ENCODE data around the gene TRIM34. TPM values are rescaled to one million over a fixed set of nuclear protein-coding genes. Genes with fewer than 3 reads are reported as not detected.
"Not testable (repeated sequence)": the region's sequence is repeated elsewhere in the genome, so short reads cannot be mapped to it uniquely, and the experiment has no call there.

TRIM34 gene
- total RNA-seq, 8 experiments from 2014 or later, result 0.16 to 9.7 (median 2.2) TPM

DNA sequence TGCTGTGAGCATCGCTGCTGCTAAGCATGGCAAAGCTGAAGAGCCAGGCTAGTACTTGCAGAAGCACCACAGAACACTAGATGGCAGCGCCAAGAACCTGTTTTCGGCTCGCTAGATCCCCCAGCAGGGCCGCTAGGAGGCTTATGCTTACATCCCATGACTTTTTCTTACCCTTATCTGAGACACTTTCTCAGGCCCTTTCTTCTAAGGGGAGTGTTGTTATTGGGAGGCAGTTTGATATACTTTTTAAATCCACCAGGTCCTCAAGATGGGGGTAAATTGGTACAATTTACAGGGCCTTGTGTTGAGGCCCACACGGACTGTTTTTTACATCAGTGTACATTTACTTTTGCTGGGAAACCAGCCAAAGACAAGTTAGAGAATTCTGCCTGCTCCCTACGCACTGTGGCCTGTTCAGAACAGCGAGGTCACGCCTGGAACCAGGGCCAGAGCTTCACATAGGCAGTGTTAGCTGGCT lies 24.4 kb upstream of the TRIM34 start:
- H3K4me1 ChIP-seq (replicated peaks in 1 of 2), result peaks cover 0 to 3% of the 10 kb centered on the region in 2 donors
- H3K27ac ChIP-seq, result no peak overlapping the region
- in situ Hi-C loops (cut with MboI; ENCODE audit: low pct_unique_long_range_greater_than_20kb in 2 of 9, low sequenced_read_pairs in 9 of 9, unreplicated experiment in 9 of 9), result no loop called here
- ATAC-seq (replicated peaks in 6 of 8), result peak in 6 of 8 experiments; percentile 49 to 89 (median 68)
- no peak overlapping the region for H3K4me3 ChIP-seq
- 21 to 92% (median 60%) methylated on average over 1 to 8 of the region's 9 CpGs; no CpG with 5 or more reads in 1 of the 10 experiments for WGBS, 10 experiments

GRCh38 chr11:5602791-5603190 lies 22.0 kb upstream of the TRIM34 start:
- H3K27ac ChIP-seq; H3K4me1 ChIP-seq (replicated peaks in 1 of 2); H3K4me3 ChIP-seq; in situ Hi-C loops (cut with MboI; ENCODE audit: low pct_unique_long_range_greater_than_20kb in 2 of 9, low sequenced_read_pairs in 9 of 9, unreplicated experiment in 9 of 9): not testable (repeated sequence)
- peak in 2 of 8 experiments; percentile 33 to 44 for ATAC-seq (replicated peaks in 6 of 8)
- 67 to 100% (median 90%) methylated on average over 1 to 4 of the region's 4 CpGs; no CpG with 5 or more reads in 5 of the 10 experiments for WGBS, 10 experiments

DNA sequence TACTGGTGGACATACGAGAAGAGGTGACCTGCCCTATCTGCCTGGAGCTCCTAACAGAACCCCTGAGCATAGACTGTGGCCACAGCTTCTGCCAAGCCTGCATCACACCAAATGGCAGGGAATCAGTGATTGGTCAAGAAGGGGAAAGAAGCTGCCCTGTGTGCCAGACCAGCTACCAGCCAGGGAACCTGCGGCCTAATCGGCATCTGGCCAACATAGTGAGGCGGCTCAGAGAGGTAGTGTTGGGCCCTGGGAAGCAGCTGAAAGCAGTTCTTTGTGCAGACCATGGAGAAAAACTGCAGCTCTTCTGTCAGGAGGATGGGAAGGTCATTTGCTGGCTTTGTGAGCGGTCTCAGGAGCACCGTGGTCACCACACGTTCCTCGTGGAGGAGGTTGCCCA lies 21.5 kb upstream of the TRIM34 start:
- in situ Hi-C loops (cut with MboI; ENCODE audit: low pct_unique_long_range_greater_than_20kb in 2 of 9, low sequenced_read_pairs in 9 of 9, unreplicated experiment in 9 of 9), result no loop called here
- ATAC-seq (replicated peaks in 6 of 8), result no peak

GRCh38 chr11:5604896-5605295 lies 19.9 kb upstream of the TRIM34 start:
- WGBS, 10 experiments, result 38 to 100% (median 86%) methylated on average over 1 to 3 of the region's 4 CpGs; no CpG with 5 or more reads in 4 of the 10 experiments
- Histone ChIP-seq H3K27ac (no peak overlapping the region), H3K4me1 (replicated peaks in 1 of 2) (peaks cover 0 to 4% of the 10 kb centered on the region in 2 donors), H3K4me3 (no peak overlapping the region)
- no peak for ATAC-seq (replicated peaks in 6 of 8)
- in situ Hi-C loops (cut with MboI; ENCODE audit: low pct_unique_long_range_greater_than_20kb in 2 of 9, low sequenced_read_pairs in 9 of 9, unreplicated experiment in 9 of 9), result no loop called here

More for the DNA sequence above, 21.5 kb upstream of the TRIM34 start:
- no peak overlapping the region for H3K27ac ChIP-seq
- no peak overlapping the region for H3K4me3 ChIP-seq
- H3K4me1 ChIP-seq (replicated peaks in 1 of 2), result no peaks in the 10 kb centered on the region
- WGBS, 10 experiments, result 87 to 100% (median 96%) methylated on average over 2 to 8 of the region's 8 CpGs; no CpG with 5 or more reads in 3 of the 10 experiments

- Histone ChIP-seq H3K4me3 (no peak overlapping the region), H3K4me1 (replicated peaks in 1 of 2) (peaks cover 0 to 4% of the 10 kb centered on the region in 2 donors), H3K27ac (no peak overlapping the region)
- in situ Hi-C loops (cut with MboI; ENCODE audit: low pct_unique_long_range_greater_than_20kb in 2 of 9, low sequenced_read_pairs in 9 of 9, unreplicated experiment in 9 of 9), result no loop called here
- peak in 1 of 8 experiments; percentile 43 for ATAC-seq (replicated peaks in 6 of 8)
- 0 to 100% (median 80%) methylated on average over 1 to 5 of the region's 5 CpGs; no CpG with 5 or more reads in 3 of the 10 experiments for WGBS, 10 experiments
Measured at GRCh38 chr11:5605849-5606248, 19.0 kb upstream of the TRIM34 start.

GRCh38 chr11:5608808-5609207 lies 16.0 kb upstream of the TRIM34 start:
- H3K4me1 ChIP-seq (replicated peaks in 1 of 2), result peaks cover 0 to 4% of the 10 kb centered on the region in 2 donors
- WGBS, 10 experiments, result 78 to 100% (median 99%) methylated on average over 1 to 6 of the region's 6 CpGs; no CpG with 5 or more reads in 2 of the 10 experiments
- in situ Hi-C loops (cut with MboI; ENCODE audit: low pct_unique_long_range_greater_than_20kb in 2 of 9, low sequenced_read_pairs in 9 of 9, unreplicated experiment in 9 of 9), result no loop called here

GRCh38 chr11:5610446-5610845 lies 14.4 kb upstream of the TRIM34 start:
- H3K4me3 ChIP-seq, result no peak overlapping the region
- 76 to 94% (median 88%) methylated on average over 2 to 4 of the region's 5 CpGs; no CpG with 5 or more reads in 7 of the 10 experiments for WGBS, 10 experiments
- no peak for ATAC-seq (replicated peaks in 6 of 8)
- peaks cover 0 to 4% of the 10 kb centered on the region in 2 donors for H3K4me1 ChIP-seq (replicated peaks in 1 of 2)
- H3K27ac ChIP-seq, result no peak overlapping the region
- in situ Hi-C loops (cut with MboI; ENCODE audit: low pct_unique_long_range_greater_than_20kb in 2 of 9, low sequenced_read_pairs in 9 of 9, unreplicated experiment in 9 of 9), result no loop called here

More at GRCh38 chr11:5608808-5609207, 16.0 kb upstream of the TRIM34 start:
- Histone ChIP-seq H3K27ac (no peak overlapping the region), H3K4me3 (no peak overlapping the region)
- ATAC-seq (replicated peaks in 6 of 8), result no peak

DNA sequence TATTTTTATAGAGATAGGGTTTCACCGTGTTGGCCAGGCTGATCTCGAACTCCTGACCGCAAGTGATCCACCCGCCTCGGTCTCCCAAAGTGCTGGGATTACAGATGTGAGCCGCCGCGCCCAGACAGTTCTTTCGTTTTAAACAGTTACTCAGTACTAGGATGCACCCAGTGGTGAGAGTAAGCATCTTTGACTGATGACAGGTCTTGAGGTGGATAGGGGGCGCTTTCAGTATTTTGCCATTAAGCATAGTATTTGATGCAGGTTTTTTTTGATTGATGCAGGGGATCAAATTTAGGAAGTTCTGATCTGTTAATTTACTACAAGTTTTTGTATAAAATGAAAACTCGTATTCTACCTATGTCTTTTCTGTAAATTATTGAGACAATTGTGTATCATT lies 13.2 kb upstream of the TRIM34 start:
- ATAC-seq (replicated peaks in 6 of 8), result no peak
- in situ Hi-C loops (cut with MboI; ENCODE audit: low pct_unique_long_range_greater_than_20kb in 2 of 9, low sequenced_read_pairs in 9 of 9, unreplicated experiment in 9 of 9), result no loop called here
- H3K27ac ChIP-seq, result no peak overlapping the region
- no peak overlapping the region for H3K4me3 ChIP-seq
- H3K4me1 ChIP-seq (replicated peaks in 1 of 2), result peaks cover 0 to 4% of the 10 kb centered on the region in 2 donors
- 71 to 96% (median 87%) methylated on average over 1 to 11 of the region's 11 CpGs for WGBS, 10 experiments

DNA sequence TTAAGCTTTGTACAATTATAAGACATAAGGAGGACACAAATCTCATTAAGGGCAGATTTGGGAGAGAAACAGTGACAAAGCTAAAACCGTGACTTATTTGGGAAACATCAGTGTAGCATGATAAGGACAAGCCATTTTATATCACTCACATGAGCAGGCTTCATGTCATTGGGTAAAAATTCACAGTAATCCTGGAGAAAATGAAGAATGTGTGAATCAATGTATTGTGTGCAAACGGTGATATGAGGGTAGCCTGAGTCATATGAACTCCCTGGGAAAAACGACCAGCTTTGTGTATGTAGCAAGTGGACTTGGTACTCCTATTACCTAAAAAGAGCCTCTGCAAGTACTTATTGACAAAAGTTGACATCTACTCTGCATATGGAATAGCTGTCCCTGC lies 6.0 kb upstream of the TRIM34 start:
- no peak for ATAC-seq (replicated peaks in 6 of 8)
- 17 to 100% (median 63%) methylated on average over 1 to 3 of the region's 3 CpGs; no CpG with 5 or more reads in 2 of the 10 experiments for WGBS, 10 experiments
- Histone ChIP-seq H3K27ac (no peak overlapping the region), H3K4me1 (replicated peaks in 1 of 2) (no peaks in the 10 kb centered on the region), H3K4me3 (no peak overlapping the region)
- in situ Hi-C loops (cut with MboI; ENCODE audit: low pct_unique_long_range_greater_than_20kb in 2 of 9, low sequenced_read_pairs in 9 of 9, unreplicated experiment in 9 of 9), result no loop called here

- H3K27ac ChIP-seq, result no peak overlapping the region
- WGBS, 10 experiments, result 27 to 100% (median 83%) methylated on average over 1 to 3 of the region's 3 CpGs; no CpG with 5 or more reads in 1 of the 10 experiments
- in situ Hi-C loops (cut with MboI; ENCODE audit: low pct_unique_long_range_greater_than_20kb in 2 of 9, low sequenced_read_pairs in 9 of 9, unreplicated experiment in 9 of 9), result no loop called here
- peaks cover 0 to 9% of the 10 kb centered on the region in 2 donors for H3K4me1 ChIP-seq (replicated peaks in 1 of 2)
- no peak overlapping the region for H3K4me3 ChIP-seq
- ATAC-seq (replicated peaks in 6 of 8), result peak in 5 of 8 experiments; percentile 29 to 96 (median 81)
Measured at GRCh38 chr11:5620651-5621521, 3.9 kb upstream of the TRIM34 start.

DNA sequence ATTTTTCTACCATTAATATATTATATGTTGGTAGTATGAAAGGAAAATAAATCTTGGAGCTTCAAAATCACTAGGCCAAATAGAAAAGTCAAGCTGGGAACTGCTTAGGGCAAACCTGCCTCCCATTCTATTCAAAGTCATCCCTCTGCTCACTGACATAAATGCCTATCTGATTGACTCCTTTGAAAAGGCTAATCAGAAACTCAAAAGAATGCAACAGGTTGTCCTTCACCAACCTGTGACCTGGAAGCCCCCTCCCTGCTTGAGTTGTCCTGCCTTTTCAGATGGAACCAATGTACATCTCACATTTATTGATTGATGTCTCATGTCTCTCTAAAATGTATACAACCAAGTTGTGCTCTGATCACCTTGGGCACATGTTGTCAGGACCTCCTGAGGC lies 3.2 kb upstream of the TRIM34 start:
- Histone ChIP-seq H3K4me1 (replicated peaks in 1 of 2) (peaks cover 0 to 9% of the 10 kb centered on the region in 2 donors), H3K27ac (no peak overlapping the region), H3K4me3 (no peak overlapping the region)
- ATAC-seq (replicated peaks in 6 of 8), result peak in 1 of 8 experiments; percentile 11
- in situ Hi-C loops (cut with MboI; ENCODE audit: low pct_unique_long_range_greater_than_20kb in 2 of 9, low sequenced_read_pairs in 9 of 9, unreplicated experiment in 9 of 9), result no loop called here

DNA sequence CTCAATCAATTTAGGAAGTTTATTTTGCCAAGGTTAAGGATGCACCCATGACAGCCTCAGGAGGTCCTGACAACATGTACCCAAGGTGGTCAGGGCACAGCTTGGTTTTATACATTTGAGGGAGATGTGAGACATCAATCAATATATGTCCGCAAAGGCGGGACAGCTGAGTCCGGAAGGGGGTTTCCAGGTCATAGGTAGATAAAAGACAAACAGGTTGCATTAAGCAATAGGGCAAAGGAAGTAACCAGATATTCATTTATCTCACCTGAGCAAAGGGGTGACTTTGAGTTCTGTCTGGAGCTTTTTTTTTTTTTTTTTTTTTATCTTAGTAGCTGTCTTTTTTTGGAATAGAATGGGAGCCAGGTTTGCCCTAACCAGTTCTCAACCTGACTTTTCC lies 2.0 kb upstream of the TRIM34 start:
- 90 to 100% (median 100%) methylated on average over 1 to 3 of the region's 3 CpGs; no CpG with 5 or more reads in 2 of the 10 experiments for WGBS, 10 experiments
- H3K4me1 ChIP-seq (replicated peaks in 1 of 2), result peaks cover 0 to 9% of the 10 kb centered on the region in 2 donors
- no peak overlapping the region for H3K4me3 ChIP-seq
- in situ Hi-C loops (cut with MboI; ENCODE audit: low pct_unique_long_range_greater_than_20kb in 2 of 9, low sequenced_read_pairs in 9 of 9, unreplicated experiment in 9 of 9), result no loop called here
- no peak for ATAC-seq (replicated peaks in 6 of 8)
- H3K27ac ChIP-seq, result no peak overlapping the region

- WGBS, 10 experiments, result 17 to 66% (median 42%) methylated on average over 1 to 3 of the region's 4 CpGs; no CpG with 5 or more reads in 3 of the 10 experiments
- Histone ChIP-seq H3K27ac (no peak overlapping the region), H3K4me3 (no peak overlapping the region), H3K4me1 (replicated peaks in 1 of 2) (peaks cover 0 to 9% of the 10 kb centered on the region in 2 donors)
- peak in 3 of 8 experiments; percentile 16 to 60 (median 44) for ATAC-seq (replicated peaks in 6 of 8)
- in situ Hi-C loops (cut with MboI; ENCODE audit: low pct_unique_long_range_greater_than_20kb in 2 of 9, low sequenced_read_pairs in 9 of 9, unreplicated experiment in 9 of 9), result no loop called here
Measured at GRCh38 chr11:5625281-5625680, 480 bp downstream of the TRIM34 start.
